H1 (cell line): ENCODE measurements around the gene KMT2E. TPM values are rescaled to one million over a fixed set of nuclear protein-coding genes. Genes with fewer than 3 reads are reported as not detected.

Source experiments
- CTCF ChIA-PET: fragments of 300-600 bp; sonication (Branson Sonifier 250); formaldehyde crosslinking; loops from one replicate; lab custom pipeline; 2021; ENCODE audit not compliant: partially characterized antibody; lab: Charles Lee
- POLR2A ChIA-PET: fragments of 300-600 bp; sonication (Branson Sonifier 250); formaldehyde crosslinking; loops from one replicate; lab custom pipeline; 2021; ENCODE audit warnings: inconsistent platforms; ENCODE audit not compliant: partially characterized antibody; lab: Charles Lee
- DNase-seq, 2 experiments: peaks; one replicate each; pipeline versions ENCODE4 v3.0.0 to v3.0.0-alpha.2; 2010 to 2022; ENCODE audit warnings: low spot score in 2 of 2, low read depth in 1 of 2, mixed read lengths in 1 of 2
- FAIRE-seq: peaks from 2 replicates; lab custom pipeline; 2011; peaks lifted over from hg19 to GRCh38; lab: Jason Lieb, UNC
- H2AFZ ChIP-seq: 2 replicates; pipeline ENCODE4 v1.8.1; 2012; ENCODE audit warnings: low read length, inconsistent platforms
- H2AK5ac ChIP-seq: 2 replicates; pipeline ENCODE4 v1.6.1; 2013; ENCODE audit warnings: low read depth, low read length
- H2BK120ac ChIP-seq: replicated peaks from 2 replicates; pipeline ENCODE3; 2013; ENCODE audit warnings: low read depth, low read length, inconsistent platforms
- H2BK12ac ChIP-seq: 2 replicates; pipeline ENCODE4 v1.6.1; 2013; ENCODE audit warnings: low read depth, low read length
- H2BK15ac ChIP-seq: 2 replicates; pipeline ENCODE4 v1.6.1; 2013; ENCODE audit warnings: low read length
- H2BK20ac ChIP-seq: 2 replicates; pipeline ENCODE4 v1.6.1; 2013; ENCODE audit warnings: low read length
- H2BK5ac ChIP-seq: 2 replicates; pipeline ENCODE4 v1.6.1; 2013; ENCODE audit warnings: low read depth, low read length
- H3K14ac ChIP-seq: 2 replicates; pipeline ENCODE4 v1.6.1; 2013; ENCODE audit warnings: inconsistent platforms; ENCODE audit not compliant: insufficient read length
- H3K18ac ChIP-seq: 2 replicates; pipeline ENCODE4 v1.6.1; 2013; ENCODE audit warnings: low read length; ENCODE audit errors: extremely low read depth
- H3K23ac ChIP-seq: 2 replicates; pipeline ENCODE4 v1.6.1; 2013; ENCODE audit warnings: inconsistent platforms; ENCODE audit not compliant: insufficient read length
- H3K23me2 ChIP-seq: 2 replicates; pipeline ENCODE4 v1.6.1; 2013; ENCODE audit warnings: low read depth, low read length
- H3K27ac ChIP-seq: 2 replicates; pipeline ENCODE4 v1.6.1; 2011; ENCODE audit warnings: low read depth, low read length, inconsistent platforms
- H3K27me3 ChIP-seq, 4 experiments: replicated peaks in 1 of 4; 1 replicate in 1 of 4; 2 replicates in 3 of 4; pipeline versions ENCODE4 v1.6.1 to v1.8.1; 2011 to 2013; ENCODE audit warnings: low read length in 3 of 4, mild to moderate bottlenecking in 3 of 4, inconsistent platforms in 2 of 4, mixed read lengths in 2 of 4, moderate library complexity in 1 of 4; ENCODE audit not compliant: control insufficient read depth in 3 of 4, insufficient read depth in 3 of 4; ENCODE audit errors: extremely low read depth in 1 of 4
- H3K36me3 ChIP-seq, 4 experiments: 2 replicates each; pipeline versions ENCODE4 v1.6.1 to v1.8.1; 2011 to 2013; ENCODE audit warnings: mild to moderate bottlenecking in 4 of 4, low read length in 3 of 4, moderate library complexity in 2 of 4, control low read depth in 1 of 4, inconsistent platforms in 1 of 4; ENCODE audit not compliant: insufficient read depth in 4 of 4, control insufficient read depth in 2 of 4
- H3K4ac ChIP-seq: replicated peaks from 2 replicates; pipeline ENCODE3; 2013; ENCODE audit warnings: low read length, low read depth, mixed read lengths, inconsistent platforms; ENCODE audit not compliant: insufficient read length
- H3K4me1 ChIP-seq, 4 experiments: replicated peaks in 1 of 4; 1 replicate in 1 of 4; 2 replicates in 3 of 4; pipeline versions ENCODE4 v1.6.1 to v1.8.1; 2011 to 2013; ENCODE audit warnings: low read length in 3 of 4, inconsistent platforms in 2 of 4, mixed read lengths in 1 of 4; ENCODE audit not compliant: insufficient read depth in 4 of 4, control insufficient read depth in 3 of 4
- H3K4me2 ChIP-seq, 2 experiments: 2 replicates each; pipeline versions ENCODE4 v1.6.1 to v1.8.1; 2011 to 2013; ENCODE audit warnings: low read depth in 2 of 2, low read length in 2 of 2, control low read depth in 1 of 2, inconsistent platforms in 1 of 2, mild to moderate bottlenecking in 1 of 2; ENCODE audit not compliant: insufficient read depth in 1 of 2
- H3K4me3 ChIP-seq, 4 experiments: fragments of 200-600, 300-600 bp in 1 of 4; sonication (generic), shearing (Covaris generic), sonication (Bioruptor Twin) in 1 of 4; 2 replicates each; pipeline versions ENCODE4 v1.5.1 to v1.8.1; 2011 to 2016; ENCODE audit warnings: low read length in 4 of 4, low read depth in 3 of 4, control low read depth in 2 of 4, inconsistent platforms in 2 of 4, mild to moderate bottlenecking in 2 of 4, mixed read lengths in 1 of 4, moderate library complexity in 1 of 4; ENCODE audit not compliant: insufficient read depth in 2 of 4; ENCODE audit errors: extremely low read depth in 1 of 4
- H3K56ac ChIP-seq: replicated peaks from 2 replicates; pipeline ENCODE3; 2013; ENCODE audit warnings: low read depth, mild to moderate bottlenecking, mixed read lengths, low read length, inconsistent platforms; ENCODE audit not compliant: insufficient read length
- H3K79me1 ChIP-seq: 2 replicates; pipeline ENCODE4 v1.6.1; 2013; ENCODE audit warnings: low read depth, low read length, control low read depth
- H3K79me2 ChIP-seq, 2 experiments: 2 replicates each; pipeline versions ENCODE4 v1.6.1 to v1.8.1; 2012 to 2013; ENCODE audit warnings: low read length in 2 of 2, mild to moderate bottlenecking in 2 of 2, inconsistent platforms in 1 of 2; ENCODE audit not compliant: insufficient read depth in 2 of 2, control insufficient read depth in 1 of 2
- H3K9ac ChIP-seq, 4 experiments: replicated peaks in 1 of 4; 1 replicate in 1 of 4; 2 replicates in 3 of 4; pipeline versions ENCODE4 v1.6.1 to v1.8.1; 2011 to 2013; ENCODE audit warnings: low read depth in 3 of 4, low read length in 3 of 4, control low read depth in 2 of 4, mild to moderate bottlenecking in 2 of 4, moderate library complexity in 2 of 4, inconsistent platforms in 1 of 4; ENCODE audit errors: extremely low read depth in 1 of 4
- H3K9me3 ChIP-seq, 2 experiments: 2 replicates each; pipeline versions ENCODE4 v1.6.1 to v1.8.1; 2012 to 2013; ENCODE audit warnings: mild to moderate bottlenecking in 2 of 2, moderate library complexity in 2 of 2, control low read depth in 1 of 2, inconsistent platforms in 1 of 2, low read depth in 1 of 2, low read length in 1 of 2, mixed read lengths in 1 of 2; ENCODE audit not compliant: insufficient read depth in 2 of 2
- H4K20me1 ChIP-seq, 2 experiments: replicated peaks in 1 of 2; 2 replicates each; pipeline versions ENCODE3 to v1.8.1; 2011 to 2013; ENCODE audit warnings: inconsistent platforms in 2 of 2, low read length in 2 of 2, mild to moderate bottlenecking in 1 of 2; ENCODE audit not compliant: insufficient read depth in 2 of 2, control insufficient read depth in 1 of 2
- H4K5ac ChIP-seq: 2 replicates; pipeline ENCODE4 v1.6.1; 2013; ENCODE audit warnings: low read length, low read depth, mixed read lengths, inconsistent platforms; ENCODE audit not compliant: insufficient read length
- H4K8ac ChIP-seq: 2 replicates; pipeline ENCODE4 v1.8.0; 2013; ENCODE audit warnings: mild to moderate bottlenecking, moderate library complexity, low read length, inconsistent platforms; ENCODE audit not compliant: insufficient read depth; ENCODE audit errors: extremely low read depth
- H4K91ac ChIP-seq: replicated peaks from 2 replicates; pipeline ENCODE3; 2013; ENCODE audit warnings: low read length, mixed read lengths, inconsistent platforms; ENCODE audit not compliant: insufficient read length
- GABPA ChIP-seq: IDR thresholded peaks from 2 replicates; pipeline ENCODE4 v1.6.1; 2011; ENCODE audit warnings: mild to moderate bottlenecking, low read length, moderate library complexity, borderline replicate concordance; ENCODE audit not compliant: insufficient read depth
- KDM1A ChIP-seq: fragments of 200-600, 300-600 bp; sonication (generic); IDR thresholded peaks from 2 replicates; pipeline ENCODE4 v1.7.1; 2016; ENCODE audit warnings: mild to moderate bottlenecking, low read length, borderline replicate concordance
- SAP30 ChIP-seq: fragments of 300-600 bp; sonication (generic); IDR thresholded peaks from 2 replicates; pipeline ENCODE4 v1.7.1; 2012; ENCODE audit warnings: low read length, moderate library complexity, mild to moderate bottlenecking, inconsistent platforms; ENCODE audit not compliant: insufficient read depth, insufficient replicate concordance
- WGBS, 2 experiments: shearing (Covaris generic) in 1 of 2; methylation state at CpG; one replicate each; pipeline versions ENCODE4 v1.1.6 to v1.1.7; 2013 to 2015; ENCODE audit warnings: low lambda C conversion rate in 2 of 2, mixed read lengths in 2 of 2, inconsistent platforms in 1 of 2, low coverage in 1 of 2, missing lambda C conversion rate in 1 of 2; ENCODE audit not compliant: insufficient replicate concordance in 2 of 2, insufficient coverage in 1 of 2, insufficient read length in 1 of 2; ENCODE audit errors: extremely low coverage in 1 of 2, missing lambda C conversion rate in 1 of 2; 5-methylcytosine and 5-hydroxymethylcytosine counted together
- polyA plus RNA-seq, 7 experiments: library from polyadenylated mRNA; depleted of rRNA in 3 of 7; stranded (reverse) in 5 of 7; unstranded in 2 of 7; fragments of >200 nt in 5 of 7; fragments of 200-250 nt in 2 of 7; gene quantifications; 1 replicate in 5 of 7; 2 replicates in 1 of 7; 4 replicates in 1 of 7; pipeline versions ENCODE4 v1.2.1 to v1.2.3, GENCODE V29; 2011 to 2013; ENCODE audit warnings: missing spikeins in 2 of 7, mixed read lengths in 2 of 7
- total RNA-seq: library from RNA; stranded (reverse); fragmentation: NEBNext Ultra II Directional; extraction: Animal tissue kit (Norgen Biotek cat#: 25700); gene quantifications from 2 replicates; pipeline ENCODE4 v1.2.1, GENCODE V29; 2021
- TF ChIP-seq, protein P1 (sequence below): IDR thresholded peaks from 2 replicates; pipeline ENCODE4 v1.6.1; 2011; ENCODE audit warnings: low read depth, mild to moderate bottlenecking, low read length; ENCODE audit not compliant: insufficient read depth

The KMT2E gene
- total and polyA plus RNA-seq, 2 of the 8 experiments (the other 6 are each of a cell fraction or from before 2014, with no cell fraction given), result 10.9 to 45.0 TPM

DNA sequence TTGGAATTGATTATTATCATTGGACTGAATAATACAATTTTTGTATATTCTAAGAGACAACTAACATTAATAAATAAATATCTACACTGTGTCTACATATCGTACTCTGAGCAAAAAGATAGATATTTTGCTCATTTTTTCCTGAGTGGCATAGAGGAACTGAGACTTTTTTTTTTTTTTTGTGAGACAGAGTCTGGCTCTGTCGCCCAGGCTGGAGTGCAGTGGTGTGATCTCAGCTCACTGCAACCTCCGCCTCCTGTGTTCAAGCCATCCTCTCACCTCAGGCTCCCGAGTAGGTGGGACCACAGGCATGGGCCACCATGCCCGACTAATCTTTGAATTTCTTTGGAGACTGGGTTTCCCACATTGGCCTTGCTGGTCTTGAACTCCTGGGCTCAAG is 14.0 kb downstream of the KMT2E start:
- Histone ChIP-seq H2AK5ac (no peak overlapping the region), H3K79me2 (peaks cover 7 to 100% of the 10 kb centered on the region in 2 experiments), H2BK20ac (no peak overlapping the region), H3K9me3 (no peaks in the 10 kb centered on the region), H3K4me3 (no peak overlapping the region), H3K4me2 (no peak overlapping the region), H2BK12ac (no peak overlapping the region), H2BK5ac (no peak overlapping the region), H3K79me1 (peaks cover 4% of the 10 kb centered on the region; the same call in 1 of the 2 replicates), H3K23ac (no peak overlapping the region), H4K20me1 (peaks cover 14 to 18% of the 10 kb centered on the region in 2 experiments), H3K27ac (no peak overlapping the region), H3K18ac (no peak overlapping the region), H4K8ac (no peak overlapping the region), H2AFZ (no peak overlapping the region), H3K27me3 (no peaks in the 10 kb centered on the region), H2BK15ac (no peak overlapping the region), H3K56ac (no peak overlapping the region), H4K91ac (no peak overlapping the region), H3K4me1 (peaks cover 0 to 6% (median 0%) of the 10 kb centered on the region in 4 experiments; a peak in 1 of 7 replicates), H3K23me2 (no peaks in the 10 kb centered on the region), H4K5ac (no peak overlapping the region), H3K4ac (no peak overlapping the region), H3K14ac (no peak overlapping the region), H3K9ac (no peak overlapping the region), H3K36me3 (no peaks in the 10 kb centered on the region), H2BK120ac (no peak overlapping the region)
- no peak for DNase-seq
- CTCF ChIA-PET, result interaction anchor here (0.7 to 1.5 kb wide), 4 partner anchors 12 to 370 kb away, joined by 3 to 6 read pairs (median 4); no protein-coding TSS in a partner anchor
- no peak for FAIRE-seq
- 88% methylated on average over 5 of the region's 5 CpGs; no CpG with 5 or more reads in 1 of the 2 experiments for WGBS, 2 experiments
- TF ChIP-seq, protein P1, sequence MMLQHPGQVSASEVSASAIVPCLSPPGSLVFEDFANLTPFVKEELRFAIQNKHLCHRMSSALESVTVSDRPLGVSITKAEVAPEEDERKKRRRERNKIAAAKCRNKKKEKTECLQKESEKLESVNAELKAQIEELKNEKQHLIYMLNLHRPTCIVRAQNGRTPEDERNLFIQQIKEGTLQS, result no peak
- TF ChIP-seq KDM1A, result no peak
- TF ChIP-seq SAP30, result no peak
- no peak for TF ChIP-seq GABPA
- POLR2A ChIA-PET, result interaction anchor here (1.0 to 5.4 kb wide), 4 partner anchors 10 to 16 kb away, joined by 3 to 42 read pairs (median 4); partner anchors contain the start of gene KMT2E
